ENCODE measurements around the gene SLC44A1. TPM values are rescaled to one million over a fixed set of nuclear protein-coding genes. Genes with fewer than 3 reads are reported as not detected.
"Not testable (repeated sequence)": the region's sequence is repeated elsewhere in the genome, so short reads cannot be mapped to it uniquely, and the experiment has no call there.

Gene SLC44A1
- total RNA-seq, 1 donor from 2014 or later: 51.3 TPM

DNA sequence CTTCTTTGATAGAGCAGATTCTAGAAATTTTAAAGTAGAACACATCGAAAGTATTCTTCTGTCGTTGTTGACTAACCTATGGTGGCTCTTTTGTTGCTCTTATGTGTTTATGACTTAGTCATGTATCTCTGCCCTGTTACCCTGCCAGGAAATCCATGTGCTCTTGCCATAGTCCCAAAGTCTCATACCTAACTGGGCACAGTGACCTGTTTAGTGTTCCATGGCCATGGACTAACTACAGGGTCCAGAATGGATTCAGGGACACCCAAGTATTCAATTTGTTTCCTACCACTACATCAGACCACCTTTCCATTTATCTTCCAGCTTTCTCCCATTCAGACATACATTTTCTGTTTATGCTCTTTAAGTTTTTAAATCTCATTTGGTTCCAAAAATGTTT is 18.0 kb downstream of the SLC44A1 start:
- DNase-seq (ENCODE audit: low read depth): no peak
- H3K27me3 ChIP-seq (ENCODE audit: control insufficient read depth, insufficient read depth, low read length): no peaks in the 10 kb centered on the region
- no peak for FAIRE-seq
- no peaks in the 10 kb centered on the region for H3K36me3 ChIP-seq (ENCODE audit: control insufficient read depth, insufficient read depth, low read length)
- TF ChIP-seq CTCF (IDR thresholded peaks at IDR 0.05; ENCODE audit: insufficient read depth, low read length, severe bottlenecking): no peak
- H3K4me3 ChIP-seq (ENCODE audit: low read depth, low read length): no peak overlapping the region

DNA sequence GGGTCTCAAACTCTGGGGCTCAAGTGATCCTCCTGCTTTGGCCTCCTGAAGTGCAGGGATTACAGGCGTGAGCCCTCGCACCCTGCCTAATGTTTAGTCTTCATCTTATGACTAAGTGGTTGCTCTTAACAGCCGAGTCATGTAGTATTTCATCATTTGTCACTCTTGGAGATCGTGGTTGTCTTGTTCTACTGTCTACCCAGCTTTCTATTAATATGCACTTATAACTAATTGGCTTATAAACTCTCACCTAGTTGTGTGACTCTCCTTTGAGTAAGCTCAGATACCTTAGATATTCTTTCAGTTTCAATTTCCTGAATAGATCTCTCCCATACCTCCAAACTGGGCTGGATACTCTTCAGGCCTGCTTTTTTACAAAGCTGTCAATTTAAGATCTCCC is 19.9 kb downstream of the SLC44A1 start:
- FAIRE-seq: no peak

GRCh38 chr9:105268254-105268653 is 23.8 kb downstream of the SLC44A1 start:
- not testable (repeated sequence) for DNase-seq (ENCODE audit: low read depth); FAIRE-seq; H3K36me3 ChIP-seq (ENCODE audit: control insufficient read depth, insufficient read depth, low read length); H3K27me3 ChIP-seq (ENCODE audit: control insufficient read depth, insufficient read depth, low read length); H3K4me3 ChIP-seq (ENCODE audit: low read depth, low read length)

More for the DNA sequence above, 19.9 kb downstream of the SLC44A1 start:
- no peaks in the 10 kb centered on the region for H3K27me3 ChIP-seq (ENCODE audit: control insufficient read depth, insufficient read depth, low read length)
- peak; percentile 83 for DNase-seq (ENCODE audit: low read depth)
- H3K36me3 ChIP-seq (ENCODE audit: control insufficient read depth, insufficient read depth, low read length): no peaks in the 10 kb centered on the region
- H3K4me3 ChIP-seq (ENCODE audit: low read depth, low read length): no peak overlapping the region
- no peak for TF ChIP-seq CTCF (IDR thresholded peaks at IDR 0.05; ENCODE audit: insufficient read depth, low read length, severe bottlenecking)

- Histone ChIP-seq H3K36me3 (ENCODE audit: control insufficient read depth, insufficient read depth, low read length) (no peaks in the 10 kb centered on the region), H3K27me3 (ENCODE audit: control insufficient read depth, insufficient read depth, low read length) (no peaks in the 10 kb centered on the region), H3K4me3 (ENCODE audit: low read depth, low read length) (no peak overlapping the region)
- DNase-seq (ENCODE audit: low read depth): no peak
- no peak for FAIRE-seq
- TF ChIP-seq CTCF (IDR thresholded peaks at IDR 0.05; ENCODE audit: insufficient read depth, low read length, severe bottlenecking): no peak
Observed at GRCh38 chr9:105269593-105269992, 25.1 kb downstream of the SLC44A1 start.

GRCh38 chr9:105270711-105271110 is 26.3 kb downstream of the SLC44A1 start:
- no peak for TF ChIP-seq CTCF (IDR thresholded peaks at IDR 0.05; ENCODE audit: insufficient read depth, low read length, severe bottlenecking)
- H3K27me3 ChIP-seq (ENCODE audit: control insufficient read depth, insufficient read depth, low read length): no peaks in the 10 kb centered on the region
- no peak for DNase-seq (ENCODE audit: low read depth)
- no peak for FAIRE-seq
- no peaks in the 10 kb centered on the region for H3K36me3 ChIP-seq (ENCODE audit: control insufficient read depth, insufficient read depth, low read length)
- H3K4me3 ChIP-seq (ENCODE audit: low read depth, low read length): no peak overlapping the region

DNA sequence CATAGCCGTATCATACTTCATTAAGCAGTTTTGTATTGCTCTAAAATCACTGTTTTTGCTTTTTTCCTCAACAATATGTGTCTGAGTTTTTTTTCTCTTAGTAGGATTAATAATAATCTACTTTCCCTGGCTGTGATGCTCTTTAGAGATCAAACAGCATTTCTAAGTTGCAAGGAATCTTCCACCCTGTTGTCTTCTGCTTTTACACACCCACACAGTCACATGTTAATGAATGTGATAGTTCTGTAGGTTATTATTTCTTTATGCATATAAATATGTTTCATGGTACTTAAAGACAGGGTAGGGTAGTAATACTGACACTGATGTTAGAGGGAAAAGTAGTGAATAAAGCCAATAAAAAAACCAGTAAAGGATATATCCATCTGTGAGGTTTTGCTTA is 29.3 kb downstream of the SLC44A1 start:
- DNase-seq (ENCODE audit: low read depth) (no peak), FAIRE-seq (no peak)
- no peak for TF ChIP-seq CTCF (IDR thresholded peaks at IDR 0.05; ENCODE audit: insufficient read depth, low read length, severe bottlenecking)
- Histone ChIP-seq H3K4me3 (ENCODE audit: low read depth, low read length) (no peak overlapping the region), H3K27me3 (ENCODE audit: control insufficient read depth, insufficient read depth, low read length) (no peaks in the 10 kb centered on the region), H3K36me3 (ENCODE audit: control insufficient read depth, insufficient read depth, low read length) (no peaks in the 10 kb centered on the region)

All from bronchial epithelial cell (primary cell).